Measurements from ENCODE around the gene RBM4B. TPM values are rescaled to one million over a fixed set of nuclear protein-coding genes. Genes with fewer than 3 reads are reported as not detected.

Gene RBM4B
- total and polyA plus RNA-seq, 8 donors = 11.3 to 61.4 (median 16.1) TPM; not detected in 1

DNA sequence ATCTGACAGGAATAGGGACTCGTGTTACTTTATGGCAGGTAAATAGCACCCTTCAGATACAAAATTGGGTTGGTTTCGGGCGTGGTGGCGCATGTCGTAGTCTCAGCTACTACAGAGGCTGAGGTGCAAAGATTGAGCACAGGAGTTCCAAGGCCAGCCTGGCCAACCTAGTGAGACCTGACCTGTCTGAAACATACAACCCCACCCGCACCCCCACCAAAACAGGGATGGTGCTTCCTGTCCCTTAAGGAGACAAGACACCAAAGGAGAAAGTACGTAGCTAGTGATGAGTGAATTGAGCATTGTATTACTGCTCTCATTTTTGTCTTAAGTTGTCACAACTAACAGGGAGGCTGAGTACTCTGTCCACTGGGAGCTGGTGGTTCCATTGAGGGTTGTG lies 25.0 kb downstream of the RBM4B start:
- DNase-seq = no peak
- H3K4me3 ChIP-seq = no peak overlapping the region
- peaks cover 0 to 23% (median 9%) of the 10 kb centered on the region in 4 donors for H3K4me1 ChIP-seq
- intact Hi-C loops (cut with DNase I; ENCODE audit: low total_unique reads) = no loop called here
- TF ChIP-seq, protein P1, sequence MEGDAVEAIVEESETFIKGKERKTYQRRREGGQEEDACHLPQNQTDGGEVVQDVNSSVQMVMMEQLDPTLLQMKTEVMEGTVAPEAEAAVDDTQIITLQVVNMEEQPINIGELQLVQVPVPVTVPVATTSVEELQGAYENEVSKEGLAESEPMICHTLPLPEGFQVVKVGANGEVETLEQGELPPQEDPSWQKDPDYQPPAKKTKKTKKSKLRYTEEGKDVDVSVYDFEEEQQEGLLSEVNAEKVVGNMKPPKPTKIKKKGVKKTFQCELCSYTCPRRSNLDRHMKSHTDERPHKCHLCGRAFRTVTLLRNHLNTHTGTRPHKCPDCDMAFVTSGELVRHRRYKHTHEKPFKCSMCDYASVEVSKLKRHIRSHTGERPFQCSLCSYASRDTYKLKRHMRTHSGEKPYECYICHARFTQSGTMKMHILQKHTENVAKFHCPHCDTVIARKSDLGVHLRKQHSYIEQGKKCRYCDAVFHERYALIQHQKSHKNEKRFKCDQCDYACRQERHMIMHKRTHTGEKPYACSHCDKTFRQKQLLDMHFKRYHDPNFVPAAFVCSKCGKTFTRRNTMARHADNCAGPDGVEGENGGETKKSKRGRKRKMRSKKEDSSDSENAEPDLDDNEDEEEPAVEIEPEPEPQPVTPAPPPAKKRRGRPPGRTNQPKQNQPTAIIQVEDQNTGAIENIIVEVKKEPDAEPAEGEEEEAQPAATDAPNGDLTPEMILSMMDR (IDR thresholded peaks at IDR 0.05) = no peak
- TF ChIP-seq POLR2A (IDR thresholded peaks at IDR 0.05) (no peak), POLR2AphosphoS5 (IDR thresholded peaks at IDR 0.05) (no peak), EP300 (IDR thresholded peaks at IDR 0.05) (no peak)
- H3K36me3 ChIP-seq = peaks cover 19 to 93% (median 90%) of the 10 kb centered on the region in 4 donors
- 84 to 91% (median 90%) methylated on average over 7 of the region's 7 CpGs for WGBS, 5 donors
- H3K27me3 ChIP-seq = no peaks in the 10 kb centered on the region
- no peak overlapping the region for H3K27ac ChIP-seq
- H3K9me3 ChIP-seq = no peaks in the 10 kb centered on the region

DNA sequence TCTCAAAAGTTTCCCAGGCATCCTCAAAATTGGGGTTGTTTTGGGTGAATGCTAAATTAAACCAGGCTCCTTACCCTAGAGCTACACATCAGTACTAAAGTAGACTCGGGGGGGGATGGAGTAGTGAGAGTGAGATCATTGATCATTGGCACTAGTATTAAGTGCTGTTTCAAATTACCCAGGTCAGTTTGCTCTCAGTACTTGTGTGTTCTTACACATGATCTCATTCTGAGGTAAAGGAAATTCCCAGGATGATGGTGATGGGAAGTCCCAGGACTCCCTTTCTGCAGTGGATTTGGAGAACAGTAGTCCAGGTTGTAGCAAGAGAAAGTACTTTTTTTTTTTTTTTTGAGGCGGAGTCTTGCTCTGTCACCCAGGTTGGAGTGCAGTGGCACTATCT lies 26.7 kb downstream of the RBM4B start:
- no peaks in the 10 kb centered on the region for H3K9me3 ChIP-seq
- DNase-seq = no peak
- H3K4me1 ChIP-seq = peaks cover 4 to 38% (median 19%) of the 10 kb centered on the region in 4 donors
- peaks cover 34 to 93% (median 90%) of the 10 kb centered on the region in 4 donors for H3K36me3 ChIP-seq
- H3K4me3 ChIP-seq = no peak overlapping the region
- H3K27me3 ChIP-seq = no peaks in the 10 kb centered on the region
- WGBS, 5 donors = 85 to 100% (median 92%) methylated on average over 2 of the region's 2 CpGs
- TF ChIP-seq, protein P1 (IDR thresholded peaks at IDR 0.05) = no peak
- TF ChIP-seq POLR2AphosphoS5 (IDR thresholded peaks at IDR 0.05) = no peak
- no peak for TF ChIP-seq EP300 (IDR thresholded peaks at IDR 0.05)
- TF ChIP-seq POLR2A (IDR thresholded peaks at IDR 0.05) = no peak
- no peak overlapping the region for H3K27ac ChIP-seq
- intact Hi-C loops (cut with DNase I; ENCODE audit: low total_unique reads) = no loop called here

DNA sequence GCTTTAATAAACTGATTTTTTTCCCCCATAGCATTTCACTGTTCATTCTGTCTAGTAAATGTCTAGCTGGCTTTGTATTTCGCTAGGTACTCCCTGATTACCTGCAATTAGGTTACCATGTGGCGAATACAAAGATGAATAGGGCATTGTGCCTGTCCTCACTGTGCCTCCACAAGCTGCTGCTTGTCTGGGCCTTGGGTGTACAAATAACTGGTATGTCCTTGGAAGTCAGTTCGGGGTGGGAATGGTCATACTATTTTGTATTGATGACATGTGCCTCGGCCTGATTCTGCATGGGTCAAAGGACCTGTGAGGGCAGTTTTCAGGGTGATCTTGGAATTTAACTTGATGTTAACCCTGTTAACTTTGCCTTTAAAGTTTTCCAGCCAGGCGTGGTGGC lies 27.8 kb downstream of the RBM4B start:
- no peak for DNase-seq
- intact Hi-C loops (cut with DNase I; ENCODE audit: low total_unique reads) = no loop called here
- peaks cover 45 to 97% (median 93%) of the 10 kb centered on the region in 4 donors for H3K36me3 ChIP-seq
- no peaks in the 10 kb centered on the region for H3K27me3 ChIP-seq
- no peak overlapping the region for H3K4me3 ChIP-seq
- peaks cover 13 to 49% (median 30%) of the 10 kb centered on the region in 4 donors for H3K4me1 ChIP-seq
- no peaks in the 10 kb centered on the region for H3K9me3 ChIP-seq
- H3K27ac ChIP-seq = no peak overlapping the region
- no peak for TF ChIP-seq EP300 (IDR thresholded peaks at IDR 0.05)
- no peak for TF ChIP-seq POLR2AphosphoS5 (IDR thresholded peaks at IDR 0.05)
- TF ChIP-seq POLR2A (IDR thresholded peaks at IDR 0.05) = no peak
- TF ChIP-seq, protein P1 (IDR thresholded peaks at IDR 0.05) = no peak
- 91 to 99% (median 97%) methylated on average over 5 of the region's 5 CpGs for WGBS, 5 donors

DNA sequence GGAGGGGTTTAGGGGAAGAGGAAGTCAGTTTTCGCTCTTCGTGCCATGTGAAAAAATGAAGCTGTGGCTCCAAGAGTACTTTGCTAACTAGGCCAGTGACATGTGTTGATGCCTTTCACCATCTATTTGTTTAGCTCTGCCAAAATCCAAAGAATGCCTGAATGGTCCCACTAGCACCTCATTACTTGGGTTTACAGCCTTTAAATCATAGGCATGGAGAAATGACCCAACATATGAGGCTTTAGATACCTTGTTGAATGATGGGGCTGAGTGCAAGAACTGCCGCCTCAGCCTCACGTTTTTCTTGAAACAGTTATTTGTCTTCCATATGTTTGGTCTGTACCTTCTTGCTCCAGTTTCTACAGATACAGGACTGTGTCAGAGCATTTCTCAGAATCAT lies 30.9 kb downstream of the RBM4B start:
- peaks cover 58 to 99% (median 92%) of the 10 kb centered on the region in 4 donors for H3K36me3 ChIP-seq
- no peak overlapping the region for H3K4me3 ChIP-seq
- peaks cover 43 to 80% (median 61%) of the 10 kb centered on the region in 4 donors for H3K4me1 ChIP-seq
- H3K9me3 ChIP-seq = no peaks in the 10 kb centered on the region
- TF ChIP-seq POLR2A (IDR thresholded peaks at IDR 0.05) (no peak), EP300 (IDR thresholded peaks at IDR 0.05) (no peak), POLR2AphosphoS5 (IDR thresholded peaks at IDR 0.05) (no peak)
- TF ChIP-seq, protein P1 (IDR thresholded peaks at IDR 0.05) = no peak
- H3K27ac ChIP-seq = no peak overlapping the region
- no peak for DNase-seq
- intact Hi-C loops (cut with DNase I; ENCODE audit: low total_unique reads) = no loop called here
- WGBS, 5 donors = 72 to 86% (median 81%) methylated on average over 4 of the region's 4 CpGs
- no peaks in the 10 kb centered on the region for H3K27me3 ChIP-seq

Data from stomach (tissue), 9 donors.